ENCODE results near the gene CCNA2.

The CCNA2 gene

DNA sequence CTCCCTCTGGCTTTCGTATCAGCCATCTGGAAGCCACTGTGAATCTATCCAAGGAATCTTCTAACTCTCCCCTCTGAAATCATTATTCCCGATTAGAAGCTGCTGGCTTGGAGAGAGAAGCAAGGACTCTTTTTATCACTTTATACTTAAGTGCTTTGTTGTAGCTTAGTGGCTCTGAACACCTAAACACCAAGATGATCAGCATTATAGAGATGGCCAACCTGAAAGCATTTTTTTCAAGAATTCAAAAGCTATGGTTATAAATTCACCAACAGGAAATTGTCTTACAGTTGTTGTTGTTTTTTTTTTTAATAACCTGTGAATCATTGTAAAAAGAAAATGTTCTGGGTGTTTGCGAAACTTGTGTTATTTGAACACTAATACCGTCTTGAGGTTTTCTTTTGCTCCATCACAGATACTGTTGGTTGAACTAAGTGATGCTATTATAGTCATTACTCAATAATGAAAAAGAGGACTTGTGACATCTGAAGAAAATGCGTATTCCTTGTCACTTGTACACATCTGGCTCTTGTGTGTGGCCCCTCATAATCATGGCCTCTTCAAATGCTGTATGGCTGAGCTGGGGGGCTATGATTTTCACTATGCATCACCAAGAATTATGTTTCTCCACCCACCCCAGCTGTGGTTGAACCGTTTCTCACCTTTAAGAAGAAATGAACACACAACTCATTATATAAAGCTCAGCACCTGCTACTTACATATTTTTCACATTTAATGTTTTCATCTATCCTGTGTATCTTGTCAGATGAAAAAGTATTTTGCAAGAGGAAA lies 46.9 kb downstream of the CCNA2 start:
- no peak for DNase-seq (ENCODE audit: low read depth, low spot score)

DNA sequence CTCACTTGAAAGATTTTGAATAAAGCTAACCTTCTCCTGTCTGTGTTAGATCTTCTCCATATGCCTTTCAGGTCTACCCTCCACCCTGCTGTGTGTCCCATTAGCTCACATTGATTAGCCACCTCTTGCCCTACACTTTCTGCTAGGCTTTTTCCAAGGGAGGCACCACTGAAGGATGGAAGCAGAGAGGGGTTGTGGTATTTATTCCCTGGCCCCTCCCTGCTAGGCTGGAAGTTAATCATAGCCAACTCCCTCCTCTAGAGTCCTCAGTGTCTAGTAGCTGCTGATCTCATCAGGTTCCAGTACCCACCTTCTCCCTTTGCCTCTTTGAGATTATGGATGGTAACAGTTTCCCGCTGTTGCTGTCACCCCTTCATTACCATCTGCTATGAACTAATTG lies 49.8 kb downstream of the CCNA2 start:
- no peak for DNase-seq (ENCODE audit: low read depth, low spot score)

DNA sequence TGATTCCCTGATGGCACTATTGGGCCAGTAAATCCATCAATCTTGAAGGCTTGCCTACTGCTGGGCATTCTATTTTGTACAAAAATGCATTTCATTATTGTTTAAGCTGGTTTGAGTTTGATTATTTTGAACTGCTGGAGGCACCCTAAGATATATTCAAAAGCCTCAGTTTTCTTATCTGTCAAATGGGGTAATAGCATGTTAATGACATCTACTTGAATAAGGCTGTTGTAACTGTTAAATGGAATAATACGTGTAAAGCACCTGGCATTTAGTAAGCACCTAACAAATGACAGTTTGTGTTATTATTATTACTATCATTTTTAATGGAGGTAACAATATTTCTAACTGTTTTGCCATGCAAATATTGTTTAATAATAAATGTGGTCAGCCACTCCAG lies 51.8 kb downstream of the CCNA2 start:
- DNase-seq (ENCODE audit: low read depth, low spot score) = no peak

DNA sequence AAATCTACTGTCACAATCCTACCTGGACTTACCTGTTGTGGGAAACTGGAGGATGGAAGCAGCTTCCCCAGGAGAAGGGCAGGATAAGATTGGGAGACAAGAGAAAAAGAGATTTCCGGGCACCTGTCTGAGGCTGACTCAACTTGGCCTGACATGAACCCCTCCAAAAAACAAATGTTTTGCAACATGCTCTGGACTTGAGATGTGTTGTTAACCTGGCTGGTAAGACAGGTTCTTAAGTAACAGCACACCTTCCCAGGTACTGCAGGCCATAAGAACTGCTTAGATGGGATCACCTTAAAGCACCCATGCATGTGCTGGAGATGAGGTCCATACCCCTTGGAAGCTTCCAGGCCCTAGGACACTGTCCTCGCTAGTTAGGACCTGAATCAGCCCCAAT lies 54.3 kb downstream of the CCNA2 start:
- DNase-seq (ENCODE audit: low read depth, low spot score) = no peak

DNA sequence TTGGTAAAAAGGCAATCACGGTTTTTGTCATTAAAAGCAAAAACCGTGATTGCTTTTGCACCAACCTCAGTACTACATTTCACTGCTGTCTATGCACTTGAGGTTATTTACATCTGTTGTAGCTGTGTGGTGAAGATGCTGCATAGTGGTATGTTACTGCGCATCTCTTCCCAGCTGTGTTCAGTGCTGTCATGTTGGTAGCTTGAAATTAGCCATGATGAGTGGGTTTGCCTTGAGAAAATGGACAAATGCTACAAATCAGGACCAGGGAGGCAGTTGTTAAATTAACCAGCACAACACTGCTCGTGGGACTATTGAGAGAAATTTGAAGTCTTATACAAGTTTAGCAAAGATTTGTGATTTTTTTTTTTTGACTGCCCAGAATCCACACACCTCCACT lies 56.5 kb downstream of the CCNA2 start:
- no peak for DNase-seq (ENCODE audit: low read depth, low spot score)

Measured in brain pericyte (primary cell).